AG09309 (cell line): Measurements from ENCODE around the gene AXIN1.

Source experiments
- DNase-seq: peaks from one replicate; pipeline ENCODE4 v3.0.0-alpha.2; 2010; ENCODE audit warnings: low read depth
- H3K4me3 ChIP-seq: 2 replicates; pipeline ENCODE4 v1.5.1; 2011; ENCODE audit warnings: mild to moderate bottlenecking, low read depth, low read length, moderate library complexity; ENCODE audit not compliant: control insufficient read depth
- TF ChIP-seq, protein P1 (sequence below): IDR thresholded peaks from 2 replicates; pipeline ENCODE4 v1.5.1; 2011; ENCODE audit warnings: mild to moderate bottlenecking, low read depth, low read length, inconsistent platforms; ENCODE audit not compliant: insufficient read depth, control insufficient read depth; ENCODE audit errors: missing control alignments

Gene AXIN1

GRCh38 chr16:376817-377418 lies 24.4 kb upstream of the AXIN1 start:
- H3K4me3 ChIP-seq = no peak overlapping the region
- TF ChIP-seq, protein P1, sequence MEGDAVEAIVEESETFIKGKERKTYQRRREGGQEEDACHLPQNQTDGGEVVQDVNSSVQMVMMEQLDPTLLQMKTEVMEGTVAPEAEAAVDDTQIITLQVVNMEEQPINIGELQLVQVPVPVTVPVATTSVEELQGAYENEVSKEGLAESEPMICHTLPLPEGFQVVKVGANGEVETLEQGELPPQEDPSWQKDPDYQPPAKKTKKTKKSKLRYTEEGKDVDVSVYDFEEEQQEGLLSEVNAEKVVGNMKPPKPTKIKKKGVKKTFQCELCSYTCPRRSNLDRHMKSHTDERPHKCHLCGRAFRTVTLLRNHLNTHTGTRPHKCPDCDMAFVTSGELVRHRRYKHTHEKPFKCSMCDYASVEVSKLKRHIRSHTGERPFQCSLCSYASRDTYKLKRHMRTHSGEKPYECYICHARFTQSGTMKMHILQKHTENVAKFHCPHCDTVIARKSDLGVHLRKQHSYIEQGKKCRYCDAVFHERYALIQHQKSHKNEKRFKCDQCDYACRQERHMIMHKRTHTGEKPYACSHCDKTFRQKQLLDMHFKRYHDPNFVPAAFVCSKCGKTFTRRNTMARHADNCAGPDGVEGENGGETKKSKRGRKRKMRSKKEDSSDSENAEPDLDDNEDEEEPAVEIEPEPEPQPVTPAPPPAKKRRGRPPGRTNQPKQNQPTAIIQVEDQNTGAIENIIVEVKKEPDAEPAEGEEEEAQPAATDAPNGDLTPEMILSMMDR = no peak
- no peak for DNase-seq

DNA sequence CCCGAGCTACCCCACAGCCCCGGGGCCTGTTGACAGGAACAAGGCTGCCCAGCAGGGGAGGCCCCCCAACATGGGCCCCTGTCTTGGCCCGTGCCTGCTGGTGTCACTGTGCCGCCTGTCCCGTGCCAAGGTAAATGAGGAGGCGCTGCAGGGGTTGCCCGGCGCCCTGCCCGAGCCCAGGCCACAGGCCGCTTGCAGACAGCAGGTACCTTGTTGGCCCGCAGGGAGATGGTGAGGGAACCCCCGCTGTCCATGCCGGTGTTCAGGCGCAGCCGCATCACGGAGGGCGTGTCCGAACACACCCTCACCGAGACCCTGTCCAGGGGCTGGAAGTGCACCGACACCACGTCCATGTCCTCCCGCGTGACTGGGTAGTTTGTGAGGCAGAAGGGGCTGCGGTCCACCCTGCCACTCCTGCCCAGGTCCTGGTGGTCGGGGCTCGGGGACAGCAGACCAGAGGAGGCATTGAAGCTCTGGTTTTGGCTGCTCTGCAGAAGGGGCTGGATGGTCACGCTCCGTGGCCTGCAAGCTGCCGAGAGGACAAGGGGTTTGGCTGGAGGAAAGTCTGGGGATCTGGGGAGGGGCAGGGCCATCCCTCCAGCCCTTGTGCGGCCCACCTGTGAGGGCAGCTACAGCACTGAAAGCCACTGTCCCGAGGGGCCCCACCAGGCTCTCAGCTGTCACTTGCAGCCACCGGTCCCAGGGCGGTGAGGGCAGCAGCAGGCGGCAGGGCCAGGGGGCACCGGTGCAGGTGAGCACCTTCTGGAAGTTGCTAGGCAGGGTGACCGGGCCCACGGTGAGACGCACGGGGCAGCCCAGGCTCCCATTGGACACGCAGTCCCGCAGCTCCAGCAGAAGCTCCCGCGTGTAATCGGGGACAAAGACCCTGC lies 23.6 kb upstream of the AXIN1 start:
- no peak for DNase-seq
- no peak overlapping the region for H3K4me3 ChIP-seq
- TF ChIP-seq, protein P1 = no peak

DNA sequence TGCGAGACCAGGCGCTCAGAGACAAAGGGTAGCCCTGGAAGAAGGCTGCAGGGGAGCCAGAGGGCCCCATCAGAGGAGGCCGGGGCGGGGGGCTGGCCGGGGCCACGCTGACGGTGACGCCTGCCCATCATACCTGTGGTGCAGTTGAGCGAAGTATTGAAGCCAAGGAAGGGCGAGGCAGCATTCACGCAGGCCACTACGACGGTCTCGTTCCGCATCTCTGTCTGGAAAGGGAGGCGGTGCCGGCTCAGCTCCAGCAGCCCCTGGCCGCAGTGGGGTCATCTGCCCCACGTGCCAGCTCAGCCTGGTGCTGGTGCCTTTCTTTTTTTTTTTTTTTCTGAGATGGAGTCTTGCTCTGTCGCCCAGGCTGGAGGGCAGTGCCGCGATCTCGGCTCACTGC lies 22.7 kb upstream of the AXIN1 start:
- DNase-seq = no peak
- H3K4me3 ChIP-seq = no peak overlapping the region
- TF ChIP-seq, protein P1 = no peak

DNA sequence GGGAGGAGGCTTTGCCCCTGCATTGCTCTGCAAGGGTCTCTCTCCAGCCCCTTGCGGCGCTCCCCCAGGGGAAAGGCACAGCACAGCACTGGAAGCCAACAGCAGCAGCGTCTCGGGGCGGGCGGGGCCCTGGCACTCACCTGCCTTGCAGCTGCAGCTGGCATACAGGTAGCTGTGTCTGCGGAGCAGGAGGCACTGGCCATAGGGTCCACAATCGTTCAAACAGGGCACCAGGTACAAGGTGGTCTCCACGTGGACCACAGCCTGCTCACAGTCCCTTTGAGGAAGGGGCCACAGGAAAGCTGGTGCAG lies 22.0 kb upstream of the AXIN1 start:
- H3K4me3 ChIP-seq = no peak overlapping the region
- TF ChIP-seq, protein P1 = no peak
- DNase-seq = no peak

GRCh38 chr16:373848-374615 lies 21.5 kb upstream of the AXIN1 start:
- no peak for DNase-seq
- TF ChIP-seq, protein P1 = no peak
- H3K4me3 ChIP-seq = no peak overlapping the region

- TF ChIP-seq, protein P1 = no peak
- DNase-seq = no peak
- no peak overlapping the region for H3K4me3 ChIP-seq
Measured at GRCh38 chr16:373020-373598, 20.6 kb upstream of the AXIN1 start.
